Measurements from ENCODE around the gene CREB3. TPM values are rescaled to one million over a fixed set of nuclear protein-coding genes. Genes with fewer than 3 reads are reported as not detected.

The CREB3 gene
- total and polyA plus RNA-seq, 4 donors, result 9.2 to 21.4 (median 18.1) TPM

DNA sequence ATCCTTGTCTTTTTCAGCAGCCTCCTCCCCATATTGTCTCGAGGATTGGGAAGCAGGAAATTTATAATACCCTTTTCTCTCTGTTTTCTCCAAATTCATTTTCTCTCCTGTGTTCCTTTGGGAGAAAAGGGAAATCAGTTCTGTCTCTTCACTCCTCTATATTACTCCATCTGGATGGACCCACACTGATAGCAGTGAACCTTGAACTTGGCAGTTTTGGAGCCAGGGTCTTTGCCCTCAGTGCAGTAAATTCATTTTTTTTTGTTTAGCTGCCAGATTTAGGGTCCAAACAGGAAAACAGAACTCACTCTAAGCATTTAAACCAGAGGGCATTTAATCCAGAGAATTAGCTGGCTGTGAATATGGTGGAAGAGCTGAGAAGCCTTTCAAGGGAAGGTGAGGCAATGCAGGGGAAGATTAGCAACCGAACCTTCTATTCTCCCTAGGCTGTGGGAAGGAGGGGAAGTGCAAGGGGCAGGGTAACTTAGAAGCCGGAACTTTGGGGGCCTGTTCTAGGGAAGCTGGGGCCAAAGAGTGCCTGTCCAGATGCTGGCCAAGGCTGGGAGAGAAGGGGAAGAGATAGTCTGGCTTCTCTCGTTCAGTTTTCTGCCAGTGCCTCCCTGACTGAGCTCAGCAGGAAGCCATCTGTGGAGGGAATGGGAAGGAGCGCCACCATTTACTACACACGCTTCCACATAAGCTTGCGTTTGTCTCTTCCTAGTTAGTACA is 42.6 kb downstream of the CREB3 start (continued):
- no peak for TF ChIP-seq FOXA2 (IDR thresholded peaks at IDR 0.05)
- TF ChIP-seq RXRA (IDR thresholded peaks at IDR 0.05), result peak; percentile 14 to 56
- TF ChIP-seq, protein P1, sequence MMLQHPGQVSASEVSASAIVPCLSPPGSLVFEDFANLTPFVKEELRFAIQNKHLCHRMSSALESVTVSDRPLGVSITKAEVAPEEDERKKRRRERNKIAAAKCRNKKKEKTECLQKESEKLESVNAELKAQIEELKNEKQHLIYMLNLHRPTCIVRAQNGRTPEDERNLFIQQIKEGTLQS (IDR thresholded peaks at IDR 0.05), result no peak

DNA sequence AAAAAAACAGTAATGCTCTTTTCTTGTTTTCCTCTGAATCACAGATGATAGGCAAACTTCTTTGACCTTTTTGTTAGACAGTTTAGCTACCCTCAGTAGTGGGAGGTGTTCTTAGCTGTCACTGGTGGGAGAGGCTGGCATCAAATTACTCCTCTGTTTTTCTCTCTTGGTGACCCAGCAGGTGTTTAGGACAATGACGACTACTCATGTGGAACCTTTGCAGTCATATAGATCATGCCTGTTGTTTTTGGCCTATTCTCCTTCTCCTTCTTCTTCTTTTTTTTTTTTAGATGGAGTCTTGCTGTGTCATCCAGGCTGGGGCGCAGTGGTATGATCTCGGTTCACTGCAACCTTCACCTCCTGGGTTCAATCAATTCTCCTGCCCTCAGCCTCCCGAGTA is 43.6 kb downstream of the CREB3 start:
- Histone ChIP-seq H3K9me3 (ENCODE audit: control insufficient read depth in 4 of 4, low read length in 3 of 4) (no peaks in the 10 kb centered on the region), H3K36me3 (ENCODE audit: control insufficient read depth in 4 of 4, insufficient read depth in 3 of 4, low read depth in 1 of 4, low read length in 3 of 4) (no peaks in the 10 kb centered on the region), H3K27ac (ENCODE audit: low read depth in 1 of 2, low read length in 2 of 2) (no peak overlapping the region), H3K4me1 (ENCODE audit: control insufficient read depth in 4 of 4, insufficient read depth in 4 of 4, low read length in 3 of 4) (peaks cover 2 to 22% (median 16%) of the 10 kb centered on the region in 4 donors), H3K9ac (ENCODE audit: low read depth in 1 of 2, low read length in 2 of 2) (no peak overlapping the region), H3K27me3 (ENCODE audit: control insufficient read depth in 4 of 4, insufficient read depth in 4 of 4, low read length in 3 of 4) (no peaks in the 10 kb centered on the region), H3K4me3 (ENCODE audit: low read depth in 1 of 3, low read length in 3 of 3) (no peak overlapping the region)
- no peak for TF ChIP-seq GABPA (IDR thresholded peaks at IDR 0.05 in 1 of 2, conservative IDR thresholded peaks at IDR 0.05 in 1 of 2)
- TF ChIP-seq HNF4G (IDR thresholded peaks at IDR 0.05), result no peak
- no peak for TF ChIP-seq HNF4A (conservative IDR thresholded peaks at IDR 0.05)
- TF ChIP-seq, protein P1 (IDR thresholded peaks at IDR 0.05), result no peak
- TF ChIP-seq FOXA1 (IDR thresholded peaks at IDR 0.05), result no peak
- 80% methylated on average over 4 of the region's 4 CpGs for WGBS
- DNase-seq (ENCODE audit: low spot score), result no peak

DNA sequence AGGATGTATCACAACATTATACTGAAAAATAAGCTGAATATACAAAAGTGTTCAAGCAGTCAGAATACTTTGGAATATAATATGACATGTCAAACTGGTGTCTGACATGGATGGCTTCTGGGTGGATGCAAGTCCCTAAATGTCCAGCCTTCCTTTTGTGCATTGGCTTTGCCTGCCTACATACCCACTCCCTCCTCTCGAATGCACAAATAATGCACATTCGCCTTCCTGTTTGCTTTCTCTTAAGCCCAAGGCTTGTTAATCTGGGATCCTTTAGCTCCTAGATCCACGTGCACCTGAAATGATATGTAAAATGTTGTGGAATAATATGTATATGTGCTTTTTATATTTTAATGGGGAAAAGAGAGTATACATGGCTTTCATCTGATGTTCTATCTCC is 46.0 kb downstream of the CREB3 start:
- H3K27ac ChIP-seq (ENCODE audit: low read depth in 1 of 2, low read length in 2 of 2), result no peak overlapping the region
- no peak for DNase-seq (ENCODE audit: low spot score)
- 97% methylated on average over 3 of the region's 3 CpGs for WGBS
- H3K9me3 ChIP-seq (ENCODE audit: control insufficient read depth in 4 of 4, low read length in 3 of 4), result no peaks in the 10 kb centered on the region
- no peaks in the 10 kb centered on the region for H3K27me3 ChIP-seq (ENCODE audit: control insufficient read depth in 4 of 4, insufficient read depth in 4 of 4, low read length in 3 of 4)
- H3K4me1 ChIP-seq (ENCODE audit: control insufficient read depth in 4 of 4, insufficient read depth in 4 of 4, low read length in 3 of 4), result peaks cover 0 to 10% (median 6%) of the 10 kb centered on the region in 4 donors
- H3K4me3 ChIP-seq (ENCODE audit: low read depth in 1 of 3, low read length in 3 of 3), result no peak overlapping the region
- TF ChIP-seq FOXA2 (IDR thresholded peaks at IDR 0.05) (no peak), RAD21 (IDR thresholded peaks at IDR 0.05) (no peak), HNF4G (IDR thresholded peaks at IDR 0.05) (no peak), TAF1 (conservative IDR thresholded peaks at IDR 0.05) (no peak), JUND (IDR thresholded peaks at IDR 0.05) (no peak), RXRA (IDR thresholded peaks at IDR 0.05) (no peak), FOXA1 (IDR thresholded peaks at IDR 0.05) (no peak), GABPA (IDR thresholded peaks at IDR 0.05 in 1 of 2, conservative IDR thresholded peaks at IDR 0.05 in 1 of 2) (no peak), SP1 (IDR thresholded peaks at IDR 0.05) (no peak), YY1 (IDR thresholded peaks at IDR 0.05) (no peak), HNF4A (conservative IDR thresholded peaks at IDR 0.05) (no peak), EGR1 (IDR thresholded peaks at IDR 0.05; ENCODE audit: low read depth in 2 of 2) (no peak), NR2F2 (IDR thresholded peaks at IDR 0.05) (no peak)
- TF ChIP-seq, protein P1 (IDR thresholded peaks at IDR 0.05), result no peak
- TF ChIP-seq, protein P2, sequence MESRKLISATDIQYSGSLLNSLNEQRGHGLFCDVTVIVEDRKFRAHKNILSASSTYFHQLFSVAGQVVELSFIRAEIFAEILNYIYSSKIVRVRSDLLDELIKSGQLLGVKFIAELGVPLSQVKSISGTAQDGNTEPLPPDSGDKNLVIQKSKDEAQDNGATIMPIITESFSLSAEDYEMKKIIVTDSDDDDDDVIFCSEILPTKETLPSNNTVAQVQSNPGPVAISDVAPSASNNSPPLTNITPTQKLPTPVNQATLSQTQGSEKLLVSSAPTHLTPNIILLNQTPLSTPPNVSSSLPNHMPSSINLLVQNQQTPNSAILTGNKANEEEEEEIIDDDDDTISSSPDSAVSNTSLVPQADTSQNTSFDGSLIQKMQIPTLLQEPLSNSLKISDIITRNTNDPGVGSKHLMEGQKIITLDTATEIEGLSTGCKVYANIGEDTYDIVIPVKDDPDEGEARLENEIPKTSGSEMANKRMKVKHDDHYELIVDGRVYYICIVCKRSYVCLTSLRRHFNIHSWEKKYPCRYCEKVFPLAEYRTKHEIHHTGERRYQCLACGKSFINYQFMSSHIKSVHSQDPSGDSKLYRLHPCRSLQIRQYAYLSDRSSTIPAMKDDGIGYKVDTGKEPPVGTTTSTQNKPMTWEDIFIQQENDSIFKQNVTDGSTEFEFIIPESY (IDR thresholded peaks at IDR 0.05), result no peak
- TF ChIP-seq, protein P3, sequence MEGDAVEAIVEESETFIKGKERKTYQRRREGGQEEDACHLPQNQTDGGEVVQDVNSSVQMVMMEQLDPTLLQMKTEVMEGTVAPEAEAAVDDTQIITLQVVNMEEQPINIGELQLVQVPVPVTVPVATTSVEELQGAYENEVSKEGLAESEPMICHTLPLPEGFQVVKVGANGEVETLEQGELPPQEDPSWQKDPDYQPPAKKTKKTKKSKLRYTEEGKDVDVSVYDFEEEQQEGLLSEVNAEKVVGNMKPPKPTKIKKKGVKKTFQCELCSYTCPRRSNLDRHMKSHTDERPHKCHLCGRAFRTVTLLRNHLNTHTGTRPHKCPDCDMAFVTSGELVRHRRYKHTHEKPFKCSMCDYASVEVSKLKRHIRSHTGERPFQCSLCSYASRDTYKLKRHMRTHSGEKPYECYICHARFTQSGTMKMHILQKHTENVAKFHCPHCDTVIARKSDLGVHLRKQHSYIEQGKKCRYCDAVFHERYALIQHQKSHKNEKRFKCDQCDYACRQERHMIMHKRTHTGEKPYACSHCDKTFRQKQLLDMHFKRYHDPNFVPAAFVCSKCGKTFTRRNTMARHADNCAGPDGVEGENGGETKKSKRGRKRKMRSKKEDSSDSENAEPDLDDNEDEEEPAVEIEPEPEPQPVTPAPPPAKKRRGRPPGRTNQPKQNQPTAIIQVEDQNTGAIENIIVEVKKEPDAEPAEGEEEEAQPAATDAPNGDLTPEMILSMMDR (IDR thresholded peaks at IDR 0.05; ENCODE audit: low read depth, low read length, missing input control), result no peak
- TF ChIP-seq, protein P4, sequence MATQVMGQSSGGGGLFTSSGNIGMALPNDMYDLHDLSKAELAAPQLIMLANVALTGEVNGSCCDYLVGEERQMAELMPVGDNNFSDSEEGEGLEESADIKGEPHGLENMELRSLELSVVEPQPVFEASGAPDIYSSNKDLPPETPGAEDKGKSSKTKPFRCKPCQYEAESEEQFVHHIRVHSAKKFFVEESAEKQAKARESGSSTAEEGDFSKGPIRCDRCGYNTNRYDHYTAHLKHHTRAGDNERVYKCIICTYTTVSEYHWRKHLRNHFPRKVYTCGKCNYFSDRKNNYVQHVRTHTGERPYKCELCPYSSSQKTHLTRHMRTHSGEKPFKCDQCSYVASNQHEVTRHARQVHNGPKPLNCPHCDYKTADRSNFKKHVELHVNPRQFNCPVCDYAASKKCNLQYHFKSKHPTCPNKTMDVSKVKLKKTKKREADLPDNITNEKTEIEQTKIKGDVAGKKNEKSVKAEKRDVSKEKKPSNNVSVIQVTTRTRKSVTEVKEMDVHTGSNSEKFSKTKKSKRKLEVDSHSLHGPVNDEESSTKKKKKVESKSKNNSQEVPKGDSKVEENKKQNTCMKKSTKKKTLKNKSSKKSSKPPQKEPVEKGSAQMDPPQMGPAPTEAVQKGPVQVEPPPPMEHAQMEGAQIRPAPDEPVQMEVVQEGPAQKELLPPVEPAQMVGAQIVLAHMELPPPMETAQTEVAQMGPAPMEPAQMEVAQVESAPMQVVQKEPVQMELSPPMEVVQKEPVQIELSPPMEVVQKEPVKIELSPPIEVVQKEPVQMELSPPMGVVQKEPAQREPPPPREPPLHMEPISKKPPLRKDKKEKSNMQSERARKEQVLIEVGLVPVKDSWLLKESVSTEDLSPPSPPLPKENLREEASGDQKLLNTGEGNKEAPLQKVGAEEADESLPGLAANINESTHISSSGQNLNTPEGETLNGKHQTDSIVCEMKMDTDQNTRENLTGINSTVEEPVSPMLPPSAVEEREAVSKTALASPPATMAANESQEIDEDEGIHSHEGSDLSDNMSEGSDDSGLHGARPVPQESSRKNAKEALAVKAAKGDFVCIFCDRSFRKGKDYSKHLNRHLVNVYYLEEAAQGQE (IDR thresholded peaks at IDR 0.05), result no peak
- TF ChIP-seq, protein P5, sequence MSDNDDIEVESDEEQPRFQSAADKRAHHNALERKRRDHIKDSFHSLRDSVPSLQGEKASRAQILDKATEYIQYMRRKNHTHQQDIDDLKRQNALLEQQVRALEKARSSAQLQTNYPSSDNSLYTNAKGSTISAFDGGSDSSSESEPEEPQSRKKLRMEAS (IDR thresholded peaks at IDR 0.05), result no peak
- H3K36me3 ChIP-seq (ENCODE audit: control insufficient read depth in 4 of 4, insufficient read depth in 3 of 4, low read depth in 1 of 4, low read length in 3 of 4), result peaks cover 0 to 1% (median 0%) of the 10 kb centered on the region in 4 donors
- H3K9ac ChIP-seq (ENCODE audit: low read depth in 1 of 2, low read length in 2 of 2), result no peak overlapping the region

Data from liver (tissue), 9 donors.